Activated naive CD4-positive, alpha-beta T cell treated with anti-CD3 and anti-CD28 coated beads, Interleukin-2, amount 50 U/mL, for 16 hours (primary cell): ENCODE data around the gene ZC2HC1B.
"Not testable (repeated sequence)": the region's sequence is repeated elsewhere in the genome, so short reads cannot be mapped to it uniquely, and the experiment has no call there.

ENCODE experiments used
- DNase-seq: peaks from one replicate; pipeline ENCODE4 v3.0.0-alpha.2; 2020

The ZC2HC1B gene, protein sequence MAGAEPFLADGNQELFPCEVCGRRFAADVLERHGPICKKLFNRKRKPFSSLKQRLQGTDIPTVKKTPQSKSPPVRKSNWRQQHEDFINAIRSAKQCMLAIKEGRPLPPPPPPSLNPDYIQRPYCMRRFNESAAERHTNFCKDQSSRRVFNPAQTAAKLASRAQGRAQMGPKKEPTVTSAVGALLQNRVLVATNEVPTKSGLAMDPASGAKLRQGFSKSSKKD

DNA sequence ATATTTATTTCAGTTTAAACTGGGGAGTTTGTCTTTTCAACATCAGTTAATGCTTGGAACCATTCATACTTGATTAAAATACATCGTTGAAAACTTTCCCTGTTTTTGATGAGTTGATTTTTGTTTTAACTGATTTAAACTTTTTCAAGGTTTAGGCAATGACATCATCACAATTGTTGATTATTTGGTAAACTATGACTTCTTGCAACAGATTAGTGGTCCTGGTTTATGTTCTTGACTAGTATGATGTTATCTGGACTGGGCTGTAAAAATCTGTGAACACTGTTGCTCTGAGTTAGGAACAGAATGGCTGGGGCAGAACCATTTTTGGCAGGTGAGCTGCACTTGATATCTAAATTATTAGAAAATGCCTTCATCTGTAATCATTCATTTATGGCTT, at the start of gene ZC2HC1B:
TSS of gene ZC2HC1B (plus strand) at position 241 of the 400 bp plus-strand sequence. CDS start at position 307, 66 bp downstream.
- no peak for DNase-seq

DNA sequence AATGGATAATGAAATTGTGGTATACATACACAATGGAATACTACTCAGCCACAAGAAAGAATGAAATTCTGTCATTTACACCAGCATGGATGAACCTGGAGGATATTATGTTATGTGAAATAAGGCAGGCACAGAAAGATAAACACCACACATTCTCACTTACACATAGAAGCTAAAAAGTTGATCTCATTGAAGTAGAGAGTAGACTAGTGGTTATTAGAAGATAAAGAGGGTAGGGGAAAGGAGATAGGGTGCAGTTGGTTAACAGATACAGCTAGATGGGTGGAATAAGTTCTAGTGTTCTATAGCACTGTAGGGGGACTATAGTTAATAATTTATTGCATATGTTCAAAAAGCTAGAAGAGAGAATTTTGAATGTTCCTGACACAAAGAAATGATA, 46.7 kb upstream of the ZC2HC1B start:
- no peak for DNase-seq

DNA sequence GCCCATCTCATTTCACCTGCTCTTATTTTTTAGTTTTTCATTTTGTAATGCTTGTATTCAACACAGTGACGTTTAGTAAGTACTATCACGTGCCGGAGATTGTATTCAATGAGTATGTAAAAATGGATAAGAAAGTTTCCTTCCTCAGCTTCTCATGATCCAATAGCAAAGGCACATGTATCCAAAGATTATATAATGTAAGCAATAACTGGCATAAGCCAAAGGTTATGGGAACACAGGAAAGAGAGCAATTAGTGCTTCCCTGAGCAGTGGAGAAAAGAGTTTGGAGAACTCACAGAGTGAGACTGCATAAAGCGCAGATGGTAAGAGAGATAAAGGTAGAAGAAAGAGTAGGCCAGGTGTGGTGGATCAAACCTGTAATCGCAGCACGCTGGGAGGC, 42.9 kb upstream of the ZC2HC1B start:
- DNase-seq: no peak

DNA sequence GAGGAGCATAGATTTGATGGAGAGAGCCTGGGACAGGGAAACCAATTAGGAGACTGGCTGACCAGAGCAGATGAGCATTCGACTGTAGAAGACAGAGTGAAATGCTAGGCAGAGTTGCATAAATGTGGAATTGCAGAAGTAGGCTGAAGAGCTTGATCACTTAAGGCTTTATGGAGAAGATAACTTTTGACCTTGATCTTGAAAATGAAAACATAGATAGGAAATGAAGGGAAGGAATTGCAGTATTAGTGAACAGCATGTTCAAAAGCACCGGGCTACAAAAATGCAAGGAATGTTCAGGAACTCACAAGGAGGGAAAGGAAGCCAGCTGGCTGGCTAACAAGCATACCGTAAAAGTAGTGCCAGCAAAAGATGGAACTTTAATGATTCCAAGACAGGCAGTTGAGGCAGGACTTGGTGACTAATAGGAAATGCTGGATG, 41.7 kb upstream of the ZC2HC1B start:
- DNase-seq: no peak

DNA sequence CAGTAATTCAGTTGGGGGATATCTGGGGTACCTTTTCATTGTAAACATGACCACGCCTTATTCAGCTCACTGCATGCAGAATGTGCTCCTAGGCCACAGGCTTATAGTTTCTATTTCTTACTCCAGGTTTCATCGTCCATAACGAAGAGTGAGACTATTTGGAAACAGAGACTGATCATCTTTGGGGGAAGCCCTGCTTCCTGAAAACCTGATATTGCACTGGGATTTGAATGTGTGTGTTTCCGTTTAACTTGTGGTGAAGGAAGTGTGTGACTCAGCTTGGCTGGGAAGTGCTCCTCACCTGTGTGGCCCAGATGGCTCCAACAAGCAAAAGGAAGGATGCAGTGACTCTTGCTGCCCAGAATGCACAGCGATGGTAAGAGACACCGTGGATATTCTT, 40.7 kb upstream of the ZC2HC1B start:
- no peak for DNase-seq

DNA sequence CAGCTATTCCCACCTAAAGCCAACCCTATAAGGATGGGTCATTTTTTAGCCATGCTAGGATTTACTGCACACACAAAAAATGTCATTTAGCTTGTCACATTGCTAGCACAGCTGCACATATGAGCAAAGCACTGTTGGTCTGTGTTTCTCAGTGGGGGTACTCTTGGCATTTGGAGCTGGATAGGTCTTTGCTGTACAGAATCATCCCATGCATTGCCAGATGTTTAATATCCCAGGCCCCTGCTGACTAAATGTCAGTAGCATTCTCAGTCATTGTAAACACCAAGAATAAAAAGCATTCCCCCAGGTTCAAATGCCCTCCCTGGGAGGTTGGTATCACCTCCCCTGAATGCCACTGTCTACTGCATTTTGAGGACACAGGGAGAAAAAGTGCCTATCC, 35.7 kb upstream of the ZC2HC1B start:
- no peak for DNase-seq

DNA sequence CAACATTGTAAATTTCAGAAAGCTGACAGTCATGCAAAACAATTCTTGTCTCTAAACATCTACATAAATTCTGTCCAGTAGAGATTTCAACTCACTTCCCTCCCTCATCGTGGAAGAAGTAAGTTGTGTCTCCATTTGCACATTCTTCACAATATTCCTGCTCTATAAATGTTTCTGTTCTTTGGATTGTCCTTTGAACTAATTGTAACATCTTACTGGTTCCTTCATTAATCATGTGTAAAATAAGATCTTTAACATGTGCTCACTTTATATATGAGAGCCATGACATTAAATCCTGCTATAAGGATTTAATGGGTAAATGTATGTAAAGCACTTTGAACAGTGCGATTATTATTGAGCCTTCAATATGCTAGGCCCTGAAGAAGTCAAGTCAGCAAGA, 28.1 kb upstream of the ZC2HC1B start:
- no peak for DNase-seq

DNA sequence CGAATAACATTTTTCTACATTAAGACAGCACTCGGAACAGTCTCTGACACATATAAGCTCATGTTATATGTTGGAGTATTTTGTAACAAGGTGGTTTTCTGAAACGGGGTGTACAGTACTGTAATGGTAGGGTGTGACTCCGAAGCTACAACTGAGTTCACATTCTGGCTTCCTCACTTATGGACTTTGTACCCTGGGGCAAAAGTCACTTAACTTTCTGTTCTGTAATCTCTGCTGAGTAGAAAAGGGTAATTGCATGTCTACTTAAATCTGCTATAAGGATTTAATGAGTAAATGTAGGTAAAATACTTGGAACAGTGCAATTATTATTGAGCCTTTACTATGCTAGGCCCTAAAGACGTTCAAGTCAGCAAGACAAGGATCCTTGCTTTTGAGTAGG, 25.9 kb upstream of the ZC2HC1B start:
- DNase-seq: no peak

DNA sequence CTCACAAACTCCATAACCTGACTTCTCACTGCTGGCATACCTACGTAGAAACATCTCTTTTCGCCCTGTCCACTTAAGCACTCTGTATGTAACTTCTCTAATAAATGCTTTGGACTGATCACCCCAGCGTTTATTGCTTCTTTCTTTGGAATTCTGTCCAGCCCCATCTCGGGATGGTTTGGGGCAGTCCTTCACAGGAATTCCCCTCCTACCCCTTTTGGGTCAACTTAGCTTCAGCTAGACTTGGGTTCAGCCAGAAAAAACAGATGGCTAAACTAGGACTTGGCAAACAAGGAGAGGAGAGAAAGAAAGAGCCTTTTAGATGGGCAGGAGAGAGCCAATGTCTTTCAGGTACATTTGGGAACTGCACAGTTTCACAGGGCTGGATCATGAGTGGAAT, 25.1 kb upstream of the ZC2HC1B start:
- DNase-seq: no peak

DNA sequence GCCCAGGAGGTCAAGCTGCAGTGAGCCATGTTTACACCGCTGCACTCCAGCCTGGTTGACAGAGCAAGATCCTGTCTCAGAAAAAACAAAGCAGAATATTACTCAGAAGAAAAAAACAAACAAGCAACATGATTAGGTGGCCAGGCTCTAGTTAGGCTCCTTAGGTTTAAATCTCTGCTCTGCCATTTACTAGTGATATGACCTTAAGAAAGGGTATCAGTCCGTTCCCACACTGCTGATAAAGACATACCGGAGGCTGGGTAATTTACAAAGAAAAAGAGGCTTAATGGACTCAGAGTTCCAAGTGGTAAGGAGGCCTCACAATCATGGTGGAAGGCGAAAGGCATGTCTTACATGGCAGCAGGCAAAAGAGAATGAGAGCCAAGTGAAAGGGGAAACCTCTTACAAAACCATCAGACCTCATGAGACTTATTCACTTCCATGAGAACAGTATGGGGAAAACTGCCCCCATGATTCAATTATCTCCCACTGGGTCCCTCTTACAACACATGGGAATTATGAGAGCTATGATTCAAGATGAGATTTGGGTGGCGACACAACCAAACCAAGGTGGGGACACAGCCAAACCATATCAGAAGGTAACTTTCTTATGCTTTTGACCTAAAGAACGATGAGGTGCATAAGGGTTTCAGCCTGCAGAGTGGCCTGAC, 23.5 kb upstream of the ZC2HC1B start:
- no peak for DNase-seq

DNA sequence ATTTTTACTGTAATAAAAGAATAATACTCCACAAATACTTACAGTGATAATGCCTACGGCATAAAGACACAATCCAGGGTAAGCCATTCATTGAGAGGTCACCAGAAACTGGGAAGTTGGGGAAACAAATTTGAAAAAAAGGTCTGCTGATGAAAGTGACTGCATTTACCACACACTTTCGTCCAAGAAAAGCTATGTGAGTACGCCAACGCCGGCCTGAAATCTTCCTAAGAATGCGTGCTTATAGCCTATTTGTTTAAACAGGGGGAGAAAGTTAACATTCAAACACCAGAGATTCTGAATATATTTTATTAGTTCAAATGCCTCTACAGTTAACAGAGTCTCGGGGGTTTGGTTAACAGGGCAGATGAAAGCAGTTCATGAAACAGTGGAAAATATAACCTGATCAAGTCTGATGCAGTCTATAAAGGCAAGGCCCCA, 21.8 kb upstream of the ZC2HC1B start:
- no peak for DNase-seq

DNA sequence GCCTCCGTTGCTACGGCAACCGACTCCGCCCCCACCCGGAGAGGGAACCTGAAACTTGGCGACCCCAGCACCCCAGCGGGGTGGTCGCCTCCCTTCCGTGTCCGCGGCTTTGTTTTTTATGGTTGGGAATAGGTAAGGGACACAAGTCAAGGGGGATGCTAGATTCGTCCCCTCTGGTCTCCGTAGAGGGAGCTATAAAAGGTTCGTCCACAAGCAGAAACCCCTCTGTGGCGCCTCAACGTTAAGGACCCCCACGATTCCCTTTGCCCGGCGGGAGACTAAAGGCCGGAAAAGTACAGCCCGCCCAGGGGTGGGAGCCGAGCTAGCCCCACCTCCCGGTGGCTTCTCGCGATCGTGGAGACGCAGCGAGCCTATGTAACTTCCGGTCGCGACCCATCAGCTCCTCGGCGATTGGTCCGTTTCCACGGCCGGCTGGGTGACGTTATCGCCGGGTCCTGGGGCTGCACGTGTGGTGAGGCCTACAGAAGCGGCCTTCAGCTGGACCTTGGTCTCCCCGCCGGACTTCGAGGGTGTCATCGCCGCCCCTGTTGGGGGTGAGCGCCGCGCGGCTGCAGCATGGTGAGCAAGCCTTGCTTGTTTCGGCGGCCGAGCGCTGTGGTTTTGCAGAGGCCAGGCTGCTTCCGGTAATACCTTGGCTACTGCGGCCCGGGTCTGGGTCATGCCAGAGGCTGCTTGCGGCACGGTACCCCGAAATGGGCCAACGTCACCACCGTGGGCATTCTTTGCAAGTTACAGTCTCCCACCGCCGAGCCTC, 21.2 kb upstream of the ZC2HC1B start, which contains the start of gene LTV1:
TSS of gene LTV1 (plus strand) at position 437 of the 775 bp plus-strand sequence. CDS start at position 577, 140 bp downstream.
- DNase-seq: peak; percentile 92

DNA sequence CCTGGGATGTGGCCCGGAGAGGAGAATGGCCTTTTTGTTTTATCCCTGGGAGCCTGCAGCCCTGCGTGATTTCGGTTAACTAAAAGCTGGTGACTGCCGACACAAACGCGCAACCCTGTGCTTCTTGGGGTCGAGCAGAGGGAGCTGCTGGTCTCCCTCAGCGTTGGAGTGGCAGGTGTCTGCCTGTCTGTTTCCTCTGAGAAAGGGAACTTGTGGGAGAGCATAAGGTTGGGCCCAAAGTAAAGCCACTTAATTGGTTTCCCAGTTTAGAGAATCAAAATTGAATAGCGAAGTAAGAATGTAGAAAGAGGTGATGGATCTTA, 20.6 kb upstream of the ZC2HC1B start:
- no peak for DNase-seq

DNA sequence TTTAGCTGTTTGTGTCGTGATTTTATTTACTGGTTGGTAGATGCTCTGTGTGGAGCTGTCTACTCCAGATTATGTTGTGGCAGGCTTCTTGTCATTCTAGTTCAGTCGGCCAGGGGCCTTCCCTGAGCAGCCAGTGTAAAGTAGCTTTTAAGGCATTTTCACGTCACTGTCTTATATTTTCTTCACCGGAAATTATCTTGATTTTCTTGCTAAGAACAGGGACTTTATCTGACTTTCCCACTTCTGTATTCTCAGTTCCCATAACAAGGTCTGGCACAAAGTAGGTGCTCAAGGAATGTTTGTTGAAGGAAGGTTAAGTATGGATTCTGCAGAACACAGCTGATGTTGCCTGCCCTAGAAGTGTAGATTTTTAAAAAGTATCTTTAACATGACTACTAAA, 20.3 kb upstream of the ZC2HC1B start:
- no peak for DNase-seq

DNA sequence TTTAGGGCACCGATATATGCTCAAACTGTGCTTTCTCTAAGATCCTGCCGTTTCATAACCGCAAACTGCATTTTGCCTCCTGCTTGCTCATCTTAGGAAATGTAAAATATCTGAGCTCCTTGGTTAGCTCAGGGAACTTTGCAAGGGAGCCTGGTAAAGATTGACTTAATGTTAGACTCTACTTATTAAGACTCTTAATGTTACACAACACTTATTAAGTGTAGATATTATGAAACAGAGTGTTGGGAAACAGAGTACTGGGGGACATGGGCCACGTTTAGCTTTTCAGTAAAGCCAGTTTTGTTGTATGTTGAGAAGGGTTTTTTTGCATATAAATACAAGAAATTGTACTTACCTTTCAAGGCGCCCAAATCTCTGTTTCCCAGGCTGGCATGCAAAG, 19.2 kb upstream of the ZC2HC1B start:
- no peak for DNase-seq

DNA sequence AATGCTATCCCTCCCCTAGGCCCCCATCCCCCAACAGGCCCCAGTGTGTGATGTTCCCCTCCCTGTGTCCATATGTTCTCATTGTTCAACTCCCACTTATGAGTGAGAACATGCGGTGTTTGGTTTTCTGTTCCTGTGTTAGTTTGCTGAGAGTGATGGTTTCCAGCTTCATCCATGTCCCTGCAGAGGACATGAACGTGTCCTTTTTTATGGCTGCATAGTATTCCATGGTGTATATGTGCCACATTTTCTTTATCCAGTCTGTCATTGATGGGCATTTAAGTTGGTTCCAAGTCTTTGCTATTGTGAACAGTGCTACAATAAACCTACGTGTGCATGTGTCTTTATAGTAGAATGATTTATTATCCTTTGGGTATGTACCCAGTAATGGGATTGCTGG, 12.6 kb upstream of the ZC2HC1B start:
- not testable (repeated sequence) for DNase-seq

DNA sequence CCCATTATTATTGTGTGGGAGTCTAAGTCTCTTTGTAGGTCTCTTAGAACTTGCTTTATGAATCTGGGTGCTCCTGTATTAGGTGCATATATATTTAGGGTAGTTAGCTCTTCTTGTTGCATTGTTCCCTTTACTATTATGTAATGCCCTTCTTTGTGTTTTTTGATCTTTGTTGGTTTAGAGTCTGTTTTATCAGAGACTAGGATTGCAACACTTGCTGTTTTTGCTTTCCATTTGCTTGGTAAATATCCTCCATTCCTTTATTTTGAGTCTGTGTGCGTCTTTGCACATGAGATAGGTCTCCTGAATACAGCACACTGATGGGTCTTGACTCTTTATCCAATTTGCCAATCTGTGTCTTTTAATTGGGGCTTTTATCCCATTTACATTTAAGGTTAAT, 9.2 kb upstream of the ZC2HC1B start:
- not testable (repeated sequence) for DNase-seq

DNA sequence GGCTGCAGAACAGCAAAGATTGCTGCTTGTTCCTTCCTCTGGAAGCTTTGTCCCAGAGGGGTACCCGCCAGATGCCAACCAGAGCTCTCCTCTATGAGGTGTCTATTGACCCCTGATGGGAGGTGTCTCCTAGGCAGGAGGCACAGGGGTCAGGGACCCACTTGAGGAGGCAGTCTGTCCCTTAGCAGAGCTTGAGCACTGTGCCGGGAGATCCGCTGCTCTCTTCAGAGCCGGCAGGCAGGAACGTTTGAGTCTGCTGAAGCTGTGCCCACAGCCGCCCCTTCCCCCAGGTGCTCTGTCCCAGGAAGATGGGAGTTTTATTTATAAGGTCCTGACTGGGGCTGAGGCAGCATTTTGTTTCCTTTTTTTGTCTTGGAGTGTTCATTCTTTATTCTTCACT, 7.5 kb upstream of the ZC2HC1B start:
- DNase-seq: not testable (repeated sequence)

DNA sequence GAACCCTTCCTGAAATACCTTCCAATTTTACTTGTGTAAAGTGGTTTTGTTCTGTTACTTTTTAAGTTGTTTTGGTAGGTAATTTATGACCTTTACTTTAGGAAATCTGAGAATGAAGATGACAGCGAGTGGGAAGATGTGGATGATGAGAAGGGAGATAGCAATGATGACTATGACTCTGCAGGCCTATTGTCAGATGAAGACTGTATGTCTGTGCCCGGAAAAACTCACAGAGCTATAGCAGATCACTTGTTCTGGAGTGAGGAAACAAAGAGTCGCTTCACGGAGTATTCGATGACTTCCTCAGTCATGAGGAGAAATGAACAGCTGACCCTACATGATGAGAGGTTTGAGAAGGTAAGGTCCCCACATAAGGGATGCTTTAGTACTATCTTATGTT, 6.6 kb upstream of the ZC2HC1B start:
- DNase-seq: no peak

DNA sequence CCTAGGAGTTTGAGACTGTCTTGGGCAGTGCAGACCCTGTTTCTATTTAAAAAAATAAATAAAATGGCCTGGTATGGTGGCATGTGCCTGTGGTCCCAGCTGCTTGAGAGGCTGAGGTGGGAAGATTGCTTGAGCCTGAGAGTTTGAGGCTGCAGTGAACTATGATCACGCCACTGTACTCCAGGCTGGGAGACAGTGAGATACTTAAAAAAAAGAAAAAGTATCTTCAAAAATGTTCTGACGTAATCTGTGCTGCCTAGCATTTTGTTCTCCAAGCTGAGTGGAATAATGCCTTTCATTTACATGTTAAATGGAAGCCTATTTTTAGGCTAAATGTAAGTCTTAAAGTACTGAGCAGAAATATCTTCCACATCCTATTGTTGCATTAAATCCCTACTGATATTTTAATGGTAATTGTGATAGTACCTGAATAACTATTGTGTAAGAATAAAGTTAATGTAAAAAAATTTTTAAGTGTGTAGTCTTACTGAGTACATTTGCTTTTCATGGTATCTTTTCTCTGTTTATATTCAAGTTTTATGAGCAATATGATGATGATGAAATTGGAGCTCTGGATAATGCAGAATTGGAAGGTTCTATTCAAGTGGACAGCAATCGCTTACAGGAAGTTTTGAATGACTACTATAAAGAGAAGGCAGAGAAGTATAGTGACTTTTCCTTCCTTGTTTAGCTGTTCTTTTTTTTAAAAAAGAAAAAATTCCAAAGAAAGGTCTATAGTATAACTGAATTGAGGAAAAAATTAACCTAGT, 4.2 kb upstream of the ZC2HC1B start:
- no peak for DNase-seq

DNA sequence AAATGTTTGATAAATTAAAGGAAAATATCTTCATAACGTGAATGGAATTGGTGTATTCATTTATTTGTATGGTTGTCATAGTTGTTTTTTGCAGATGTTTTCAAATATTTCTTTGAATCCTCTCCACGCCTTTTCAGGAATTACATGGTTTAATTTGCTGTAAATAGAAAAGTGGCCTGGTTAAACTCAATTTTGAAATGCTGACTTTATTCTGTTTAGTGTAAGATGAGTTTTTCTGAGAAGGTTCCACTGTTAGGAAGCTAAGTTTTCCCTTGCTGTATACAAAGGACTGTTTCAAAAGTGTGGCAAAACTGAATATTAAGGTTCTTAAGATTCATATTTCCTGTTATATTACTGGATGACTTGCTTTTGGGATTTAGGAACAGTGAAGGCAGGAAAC, 503 bp upstream of the ZC2HC1B start:
- no peak for DNase-seq

DNA sequence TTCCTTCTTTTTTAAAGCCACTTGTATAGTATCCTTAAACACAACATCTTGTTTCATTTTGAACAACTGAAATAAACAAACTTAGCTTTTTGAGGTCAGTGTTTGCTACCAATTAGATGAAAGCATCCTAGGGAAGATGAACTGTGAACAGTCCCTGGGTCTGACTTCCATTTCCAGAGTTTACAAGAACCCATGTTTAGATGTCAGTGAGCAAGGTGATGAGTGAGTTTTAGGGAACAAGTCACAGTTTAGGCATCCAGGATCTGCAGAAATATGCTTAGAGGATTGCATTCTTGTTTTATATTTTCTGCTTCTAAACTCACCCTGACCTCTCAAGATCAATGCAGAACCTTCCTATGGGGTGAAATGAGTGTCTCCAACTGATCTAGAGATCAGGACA, 3.0 kb downstream of the ZC2HC1B start:
- DNase-seq: no peak

DNA sequence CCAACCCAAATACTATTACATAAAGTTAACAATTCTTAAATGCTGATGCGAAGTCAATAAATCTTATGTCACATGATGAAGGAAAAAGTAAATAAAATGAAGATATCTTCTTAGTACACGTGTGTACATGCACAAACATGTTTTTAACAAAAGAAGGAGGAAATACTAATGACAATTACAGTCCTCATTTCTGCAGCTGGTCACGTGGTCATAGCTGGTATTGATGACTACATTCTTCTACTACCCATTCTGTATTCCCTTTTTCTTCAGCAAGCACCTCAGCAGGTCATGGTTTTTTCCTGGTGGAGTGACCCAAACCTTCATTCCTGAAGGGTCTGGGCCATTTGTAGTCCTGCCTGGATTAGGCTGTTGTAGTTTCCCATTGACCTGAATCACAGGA, 4.5 kb downstream of the ZC2HC1B start:
- not testable (repeated sequence) for DNase-seq
